Stimulated activated CD4-positive, alpha-beta T cell treated with anti-CD3 and anti-CD28 coated beads, Interleukin-12 subunit alpha, Interleukin-12 subunit beta, amount 100 ng/mL, for 4 hours (primary cell): ENCODE data around the gene ATXN1.
"Not testable (repeated sequence)": the region's sequence is repeated elsewhere in the genome, so short reads cannot be mapped to it uniquely, and the experiment has no call there.

ENCODE experiments used
- DNase-seq: peaks from one replicate; pipeline ENCODE4 v3.0.0-alpha.2; 2020

ATXN1 gene

DNA sequence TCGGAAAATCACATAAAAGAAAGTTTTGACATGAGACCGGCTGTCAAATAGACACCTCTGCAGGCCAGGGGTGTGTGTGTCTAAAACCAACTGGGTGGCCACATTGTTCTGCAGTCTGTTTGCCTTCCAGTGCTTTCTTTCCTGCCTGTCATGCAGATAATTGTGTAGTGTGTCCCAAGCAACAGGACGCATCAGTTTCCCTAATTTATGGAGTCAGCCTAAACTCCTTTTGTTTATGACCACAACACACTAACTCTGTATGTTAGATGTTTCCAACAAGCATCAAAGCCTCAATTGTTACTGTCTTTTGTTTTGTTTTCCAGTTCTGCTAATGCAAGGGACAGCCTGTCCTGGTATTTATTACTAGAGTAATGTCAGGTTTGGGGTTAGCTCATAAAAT is 205.7 kb downstream of the ATXN1 start:
- no peak for DNase-seq

DNA sequence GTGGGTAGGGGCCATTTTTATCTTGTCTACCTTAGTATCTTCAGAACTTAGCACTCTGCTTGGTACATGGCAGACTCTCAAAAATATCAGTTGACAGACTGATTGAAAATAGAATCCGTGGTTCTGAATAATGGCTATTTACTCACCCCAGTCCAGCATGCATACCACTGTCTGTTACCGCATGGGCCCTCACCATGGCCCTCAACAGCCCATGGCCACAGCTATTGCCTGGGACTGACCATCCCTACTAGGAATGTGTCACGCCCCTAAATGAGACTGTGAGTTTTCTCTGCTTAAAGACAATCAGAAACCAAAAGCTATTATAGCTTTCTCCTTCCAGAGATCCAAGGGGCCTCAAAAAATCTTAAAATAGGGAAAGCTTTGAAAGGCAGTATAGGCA is 207.7 kb downstream of the ATXN1 start:
- no peak for DNase-seq

DNA sequence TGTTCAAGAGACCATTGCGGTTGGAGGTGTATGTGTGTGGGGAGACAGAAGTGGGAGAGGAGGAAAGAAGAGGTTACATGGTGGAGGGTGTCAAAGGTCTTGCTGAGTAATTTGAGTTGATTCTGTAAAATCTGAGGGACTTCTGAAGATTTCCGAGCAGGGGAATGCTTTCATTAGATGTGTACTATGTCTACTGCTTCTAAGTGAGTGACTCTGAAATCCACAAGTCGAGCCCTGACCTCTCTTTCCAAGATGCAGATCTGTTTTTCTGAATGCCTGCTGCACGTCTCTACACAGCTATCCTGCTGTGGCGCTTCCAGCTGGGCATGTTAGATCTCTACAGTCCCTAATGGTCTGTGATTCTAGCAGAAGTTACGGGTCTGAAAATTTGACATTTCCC is 209.8 kb downstream of the ATXN1 start:
- no peak for DNase-seq

DNA sequence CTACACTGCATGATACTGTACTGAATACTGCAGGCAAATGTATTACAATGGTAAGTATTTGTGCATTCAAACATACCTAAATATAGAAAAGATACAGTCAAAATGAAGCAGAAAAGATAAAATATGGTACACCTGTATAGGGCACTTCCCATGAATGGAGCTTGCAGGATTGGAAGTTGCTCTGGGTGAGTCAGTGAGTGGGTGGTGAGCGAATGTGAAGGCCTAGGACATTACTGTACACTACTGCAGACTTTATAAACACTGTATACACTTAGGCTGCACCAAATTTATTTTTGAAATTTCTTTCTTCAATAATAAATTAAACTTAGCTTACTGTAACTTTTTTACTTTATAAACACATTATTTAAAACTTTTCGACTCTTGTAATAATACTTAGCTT is 213.1 kb downstream of the ATXN1 start:
- no peak for DNase-seq

DNA sequence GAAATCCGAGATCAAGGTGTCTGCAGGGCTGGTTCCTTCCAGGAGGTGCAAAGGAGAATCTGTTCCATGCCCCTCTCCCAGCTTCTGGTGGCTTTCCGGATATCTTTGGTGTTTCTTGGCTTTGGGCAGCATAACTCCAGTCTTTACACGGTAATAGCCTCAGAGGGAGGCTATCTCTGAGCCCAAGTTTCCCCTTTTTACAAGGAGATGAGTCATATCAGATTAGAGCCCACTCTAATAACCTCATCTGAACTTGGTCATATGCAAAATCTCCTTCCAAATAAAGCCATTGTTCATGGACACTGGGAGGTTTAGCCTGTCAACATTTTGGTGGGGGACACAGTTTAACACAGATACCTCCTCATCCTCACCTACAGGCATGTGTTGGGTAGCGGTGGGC is 213.7 kb downstream of the ATXN1 start:
- no peak for DNase-seq

DNA sequence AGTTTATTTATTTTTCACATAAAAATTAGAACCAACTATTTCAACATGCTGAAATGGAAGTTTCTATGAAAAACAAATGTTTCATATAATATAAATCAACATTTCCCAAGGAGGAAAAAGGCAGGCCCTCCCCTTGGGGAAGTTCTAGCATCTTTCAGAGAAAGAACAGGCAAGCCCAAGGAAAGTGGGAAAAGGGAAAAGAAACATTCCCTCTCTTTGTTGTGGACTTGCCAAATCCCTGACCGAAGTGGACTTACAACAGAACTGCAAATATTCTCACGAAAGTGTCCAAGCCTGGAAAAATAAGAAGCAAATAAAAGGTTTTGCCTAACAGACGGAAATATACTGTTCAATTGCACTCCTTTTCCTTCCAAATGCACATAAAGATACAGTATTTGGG is 214.4 kb downstream of the ATXN1 start:
- no peak for DNase-seq

DNA sequence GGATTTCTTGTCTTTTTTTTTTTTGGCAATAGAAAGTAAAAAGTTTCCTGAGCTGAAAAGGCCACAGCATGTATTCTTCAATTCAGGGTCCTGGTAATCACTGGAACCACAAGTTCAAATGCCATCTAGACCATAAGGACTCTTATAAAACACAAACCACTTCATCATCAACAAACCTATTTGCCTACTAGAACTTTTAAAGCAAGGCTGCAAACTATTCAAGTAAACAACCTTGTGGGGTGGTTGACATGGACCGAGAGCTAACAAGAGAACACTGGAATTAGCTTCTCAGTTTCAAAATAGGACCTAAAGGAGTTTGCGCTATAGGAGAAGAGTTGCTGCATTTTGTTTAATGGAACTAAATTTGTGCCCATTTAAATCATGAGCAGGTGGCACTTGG is 215.9 kb downstream of the ATXN1 start:
- DNase-seq, result no peak

DNA sequence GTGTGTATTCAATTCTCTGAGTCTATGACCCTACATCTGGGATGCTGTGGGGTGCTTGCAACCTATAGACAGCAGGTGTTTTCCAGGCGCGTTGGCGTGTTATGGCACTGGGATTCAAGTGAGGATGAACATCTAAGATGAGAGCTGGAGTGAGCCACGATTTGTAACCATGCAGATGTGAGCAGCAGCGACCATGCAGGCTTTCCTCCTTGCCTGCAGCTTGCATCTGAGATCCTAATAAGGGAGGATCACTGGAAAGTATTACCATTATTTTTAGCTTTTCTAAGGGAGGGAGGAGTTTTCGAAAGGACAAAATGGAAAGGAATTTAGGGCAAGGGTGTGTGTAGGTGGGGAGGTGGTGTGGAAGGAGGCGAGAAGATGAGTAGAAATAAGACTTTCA is 216.7 kb downstream of the ATXN1 start:
- DNase-seq, result no peak

DNA sequence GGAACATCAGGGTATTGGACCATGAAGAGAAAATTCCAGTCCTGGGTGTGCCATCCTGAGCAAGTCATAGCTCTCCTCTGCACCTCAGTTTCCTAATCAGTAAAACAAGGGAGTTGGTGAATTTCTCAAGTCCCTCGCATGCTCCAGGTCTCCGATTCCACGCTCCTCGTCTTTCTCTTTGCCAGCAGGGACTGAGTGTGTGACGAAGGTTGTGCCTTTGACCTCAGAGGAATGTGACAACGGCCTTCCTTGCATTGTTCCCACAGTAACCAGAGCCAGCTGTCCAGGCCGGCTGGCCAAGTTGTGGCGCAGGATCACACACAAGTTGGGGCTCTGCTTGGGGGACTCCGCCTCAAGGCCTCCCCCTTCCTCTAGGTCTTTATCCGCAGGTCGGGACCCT is 217.3 kb downstream of the ATXN1 start:
- DNase-seq, result no peak

DNA sequence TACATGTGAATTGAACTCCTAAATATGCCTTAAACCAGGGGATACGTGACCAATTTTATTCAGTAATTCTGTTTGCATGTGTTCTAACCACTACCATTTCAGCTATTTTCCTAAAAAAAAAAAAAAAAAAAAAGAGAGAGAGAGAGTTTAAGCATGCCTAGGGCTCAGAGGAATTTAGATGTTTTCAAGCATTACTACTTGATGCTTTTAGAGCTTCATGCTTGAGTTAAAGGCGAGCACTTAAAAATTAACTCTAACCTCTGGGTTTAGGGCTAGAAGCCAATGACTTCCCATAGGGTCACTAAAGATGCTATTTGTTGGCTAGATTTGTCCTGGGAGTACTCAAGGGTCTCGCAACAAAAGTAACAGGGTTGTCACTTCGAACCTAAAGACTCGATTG is 217.7 kb downstream of the ATXN1 start:
- DNase-seq, result no peak

DNA sequence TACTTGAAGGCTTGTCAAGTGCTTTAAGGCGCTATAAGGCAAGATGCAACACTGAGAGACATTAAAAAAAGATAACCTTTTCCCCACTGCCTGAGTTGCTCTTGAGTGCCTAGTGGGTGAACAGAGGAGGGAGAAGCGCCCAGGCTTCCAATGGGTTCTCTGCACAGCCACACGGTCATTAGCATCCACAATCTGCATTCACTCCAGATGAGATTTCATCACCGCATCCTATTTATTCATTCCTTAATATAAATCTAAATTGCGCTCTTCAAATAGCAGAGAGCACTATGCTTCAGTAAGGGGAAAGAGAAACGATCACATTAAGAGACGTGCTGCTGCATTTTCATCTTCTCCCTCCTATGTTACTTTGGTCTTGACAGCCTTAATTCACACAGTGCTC is 219.2 kb downstream of the ATXN1 start:
- DNase-seq, result no peak

DNA sequence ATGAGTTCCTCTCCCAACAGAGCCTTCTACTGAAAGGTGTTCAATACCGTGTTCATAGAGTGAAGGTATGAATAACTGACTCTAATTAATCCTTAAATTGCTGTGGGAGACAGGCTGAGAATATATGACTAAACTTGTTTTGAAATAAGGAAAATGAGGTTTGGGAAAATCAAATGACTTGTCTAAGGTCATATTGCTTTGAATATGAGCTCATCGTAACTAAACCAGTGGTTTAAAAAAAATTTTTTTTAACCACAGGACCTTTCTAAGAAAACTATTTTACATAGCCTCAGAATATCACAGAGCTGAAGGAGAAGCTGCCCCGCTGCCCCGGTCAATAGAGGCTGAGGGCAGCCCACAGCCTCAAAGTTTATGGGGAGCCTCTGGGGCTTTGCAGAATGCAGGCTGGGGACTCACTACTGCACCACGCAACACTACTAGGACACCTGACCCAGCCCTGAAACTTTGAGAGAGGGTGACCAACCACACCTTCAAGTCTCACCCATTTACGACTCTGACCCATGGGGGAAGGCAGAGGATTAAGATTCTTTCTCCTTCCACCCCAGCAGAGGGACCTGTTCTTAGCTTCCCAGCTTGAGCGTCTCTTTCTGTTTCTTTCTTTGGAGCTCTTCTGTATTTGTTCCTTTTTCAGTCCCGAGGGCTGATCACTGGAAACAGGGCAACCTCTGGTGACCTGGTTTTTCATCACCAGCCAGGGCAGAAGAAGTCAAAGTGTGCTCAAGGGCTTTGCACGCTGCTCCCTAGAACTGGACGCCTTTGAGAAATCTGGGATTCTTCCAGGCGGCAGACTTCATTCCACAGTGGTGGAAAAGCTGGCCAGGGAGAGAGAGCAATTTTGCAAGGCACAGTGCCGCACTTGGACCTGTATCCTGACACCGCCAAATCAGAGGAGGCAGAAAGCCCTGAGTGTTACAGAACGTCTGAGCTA is 220.2 kb downstream of the ATXN1 start:
- DNase-seq, result no peak

DNA sequence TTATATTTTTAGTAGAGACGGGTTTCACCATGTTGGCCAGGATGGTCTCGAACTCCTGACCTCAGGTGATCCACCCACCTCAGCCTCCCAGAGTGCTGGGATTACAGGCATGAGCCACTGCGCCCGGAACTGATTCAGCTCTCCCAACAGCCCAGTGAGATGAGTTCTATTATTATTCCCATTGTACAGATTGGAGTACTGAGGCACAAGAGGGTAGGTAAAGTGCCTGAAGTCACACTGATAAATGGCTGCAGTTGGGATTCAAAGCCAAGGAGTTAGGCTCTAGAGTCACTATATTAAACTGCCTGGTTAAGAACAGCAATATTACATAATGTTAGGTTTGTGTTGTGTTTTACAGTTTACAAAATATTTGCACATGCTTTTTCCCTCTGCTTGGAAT is 220.9 kb downstream of the ATXN1 start:
- not testable (repeated sequence) for DNase-seq

DNA sequence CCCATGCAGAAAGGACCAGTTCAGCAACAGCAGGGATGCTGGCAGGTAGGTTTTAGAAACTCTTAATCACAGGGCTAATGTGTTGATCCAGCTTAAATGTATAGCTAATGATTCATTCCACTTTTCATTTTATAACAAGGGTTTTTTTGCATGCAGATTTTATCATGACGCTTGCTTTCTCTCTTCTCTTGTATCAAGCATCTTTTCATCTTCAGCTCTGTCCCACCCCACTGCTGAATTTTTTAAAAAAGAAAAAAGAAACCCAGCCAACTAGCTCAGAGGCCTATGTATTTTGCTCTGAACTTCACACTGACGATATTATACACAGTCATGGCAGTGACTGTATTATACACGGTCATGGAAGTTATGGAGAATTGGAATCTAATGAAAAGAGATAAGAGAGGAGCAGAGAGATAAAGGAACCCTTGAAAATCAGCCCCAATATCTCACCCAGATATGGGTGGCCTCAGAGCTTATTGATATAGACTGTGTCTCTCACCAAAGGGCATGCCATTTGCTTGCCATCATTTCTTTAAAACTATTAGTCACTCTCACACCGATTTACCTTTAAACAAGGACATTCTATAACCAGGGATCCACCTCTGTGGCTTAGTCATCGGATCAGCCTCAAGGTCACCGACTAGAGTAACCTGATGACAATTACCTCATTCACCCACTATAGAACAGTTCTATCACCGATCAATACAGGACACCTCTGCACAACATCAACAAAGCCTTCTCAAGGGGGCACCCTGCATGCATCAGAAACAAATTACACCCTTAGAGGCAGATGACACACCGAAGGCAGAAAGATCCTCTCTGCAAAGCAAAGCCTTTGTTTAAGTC is 222.0 kb downstream of the ATXN1 start:
- no peak for DNase-seq

DNA sequence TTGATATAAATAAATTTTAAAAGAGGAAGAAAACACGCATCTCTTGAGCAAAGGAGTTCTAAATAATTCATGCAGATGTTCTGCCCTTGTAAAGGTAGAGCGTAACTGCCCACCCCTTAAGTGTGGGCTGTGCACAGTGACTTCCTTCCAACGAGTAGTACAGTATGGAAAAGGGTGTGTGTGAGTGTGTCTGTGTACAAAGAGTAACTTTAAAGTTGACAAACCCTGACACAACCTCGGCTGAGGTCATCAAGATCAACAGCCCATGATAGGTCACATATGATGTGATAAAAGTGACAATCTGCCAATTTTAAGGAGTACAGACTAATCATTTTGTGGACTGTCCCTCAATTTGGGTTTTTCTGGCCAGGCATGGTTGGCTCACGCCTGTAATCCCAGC is 225.7 kb downstream of the ATXN1 start:
- no peak for DNase-seq

DNA sequence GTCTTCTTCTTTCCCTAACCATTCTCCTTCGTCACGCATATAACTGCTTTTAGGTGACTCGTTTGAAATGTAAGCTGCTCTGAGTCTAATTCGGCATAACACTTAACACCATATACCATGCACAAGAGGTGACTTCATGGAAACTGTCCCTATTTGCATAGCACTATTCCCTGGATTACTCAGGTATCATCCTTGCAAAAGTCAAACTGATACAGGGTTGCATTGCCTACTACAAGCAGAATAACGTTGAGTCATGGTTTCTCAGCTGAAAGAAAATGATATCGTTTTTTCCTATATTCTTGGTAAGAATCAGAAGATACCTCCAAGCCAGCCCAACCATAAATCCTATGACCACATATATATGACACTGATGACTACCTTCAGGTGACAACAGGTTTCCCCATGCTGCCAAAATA is 227.5 kb downstream of the ATXN1 start:
- no peak for DNase-seq

DNA sequence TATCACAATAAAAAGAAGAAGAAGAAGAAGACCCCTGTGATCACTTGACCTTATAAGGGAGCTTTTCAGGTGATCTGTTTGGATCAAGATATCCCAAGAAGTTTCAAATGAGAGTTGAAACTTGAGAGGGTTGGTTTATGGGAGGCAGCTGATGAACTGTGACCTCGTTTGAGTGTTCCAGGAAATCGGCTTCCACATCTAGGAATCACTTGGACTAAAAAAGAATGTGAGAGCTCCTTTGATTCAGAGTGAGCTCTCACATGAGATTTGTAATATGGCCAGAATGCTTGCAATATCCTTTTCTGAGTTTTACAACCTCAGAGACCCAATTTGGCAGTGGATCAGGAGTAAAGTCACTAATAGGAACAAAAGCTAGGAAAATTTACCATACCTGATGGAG is 228.1 kb downstream of the ATXN1 start:
- DNase-seq, result no peak

DNA sequence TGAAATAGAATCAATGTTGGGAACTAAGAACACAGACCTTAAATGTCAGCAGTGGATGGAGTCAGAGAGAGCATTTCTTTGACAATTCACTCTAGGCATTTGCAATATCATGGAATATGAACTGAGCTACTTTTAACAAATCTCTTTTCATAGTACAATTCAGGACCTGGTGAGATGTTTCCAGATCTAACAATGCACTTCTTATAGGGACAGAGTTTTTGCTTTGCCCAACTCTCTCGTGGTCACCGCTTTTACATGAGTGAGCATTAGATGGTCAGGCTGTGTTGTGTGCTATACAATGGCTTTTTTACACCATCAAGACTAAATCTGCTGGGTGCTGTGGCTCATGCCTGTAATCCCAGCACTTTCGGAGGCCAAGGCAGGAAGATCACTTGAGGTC is 233.6 kb downstream of the ATXN1 start:
- DNase-seq, result no peak

DNA sequence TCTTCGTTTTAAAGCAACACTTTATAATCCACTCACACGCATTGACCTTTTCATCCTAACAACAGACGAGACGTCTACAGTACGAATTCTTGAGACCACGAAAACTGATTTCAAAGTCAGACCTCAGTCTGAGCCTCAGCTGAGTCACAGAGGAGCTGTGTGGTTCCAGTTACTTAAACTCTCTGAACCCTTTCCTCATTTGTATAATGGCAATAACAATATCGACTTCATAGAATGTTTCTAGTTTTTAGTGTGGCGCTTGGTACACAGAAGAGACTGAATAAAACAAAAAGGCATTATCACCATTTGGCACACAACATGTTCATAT is 236.9 kb downstream of the ATXN1 start:
- no peak for DNase-seq

DNA sequence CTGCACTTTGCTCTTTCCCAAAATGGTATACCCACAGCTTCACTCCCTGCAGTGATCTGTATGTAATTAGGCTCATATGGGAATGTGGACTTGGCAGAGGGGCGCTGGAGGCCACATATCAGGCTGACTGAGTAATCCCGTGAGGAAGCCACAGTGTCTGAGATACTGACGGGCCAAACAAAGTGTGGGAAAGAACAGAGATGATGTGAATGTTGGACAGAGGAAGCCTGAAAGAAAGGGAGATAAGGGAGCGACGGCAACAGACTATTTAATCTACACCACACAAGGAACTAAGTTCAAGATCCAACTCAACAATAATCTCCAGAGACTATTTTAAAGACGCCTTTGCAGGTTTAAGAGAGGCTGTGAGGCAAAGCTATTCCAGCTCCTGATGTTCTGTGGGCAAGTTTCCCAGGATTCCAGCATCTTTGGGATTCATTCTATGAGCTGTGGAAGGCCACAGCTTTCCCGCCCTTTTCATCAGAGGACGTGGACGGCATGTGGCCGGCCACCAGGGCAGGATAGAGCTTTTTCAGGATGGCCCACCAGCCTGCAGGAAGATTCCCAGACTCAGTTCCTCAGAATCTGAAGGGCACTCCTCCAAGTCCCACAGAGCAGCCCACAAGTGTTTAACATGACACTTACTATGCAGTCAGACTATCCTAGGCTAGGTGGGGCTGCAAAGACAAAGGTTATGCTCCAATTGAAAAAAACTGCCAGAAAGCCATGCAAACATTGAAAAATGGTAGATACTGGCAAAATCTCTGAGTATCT is 237.5 kb downstream of the ATXN1 start:
- DNase-seq, result no peak

DNA sequence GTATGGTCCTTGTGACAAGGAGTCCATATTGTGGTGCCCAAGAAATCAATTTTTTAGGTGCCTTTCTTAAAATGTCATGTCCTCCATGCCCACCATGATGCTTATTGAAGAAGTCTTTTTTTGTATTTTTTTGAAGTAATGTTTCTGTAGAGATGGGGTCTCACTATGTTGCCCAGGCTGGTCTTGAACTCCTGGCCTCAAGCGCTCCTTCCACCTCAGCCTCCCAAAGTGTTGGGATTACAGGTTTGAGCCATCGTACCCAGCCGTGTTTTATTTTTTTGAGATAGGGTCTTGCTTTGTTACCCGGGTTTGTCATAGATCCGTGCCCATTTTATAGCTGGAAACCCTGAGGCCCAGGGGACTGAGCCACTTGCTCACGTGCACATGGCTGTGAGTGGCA is 238.3 kb downstream of the ATXN1 start:
- no peak for DNase-seq

DNA sequence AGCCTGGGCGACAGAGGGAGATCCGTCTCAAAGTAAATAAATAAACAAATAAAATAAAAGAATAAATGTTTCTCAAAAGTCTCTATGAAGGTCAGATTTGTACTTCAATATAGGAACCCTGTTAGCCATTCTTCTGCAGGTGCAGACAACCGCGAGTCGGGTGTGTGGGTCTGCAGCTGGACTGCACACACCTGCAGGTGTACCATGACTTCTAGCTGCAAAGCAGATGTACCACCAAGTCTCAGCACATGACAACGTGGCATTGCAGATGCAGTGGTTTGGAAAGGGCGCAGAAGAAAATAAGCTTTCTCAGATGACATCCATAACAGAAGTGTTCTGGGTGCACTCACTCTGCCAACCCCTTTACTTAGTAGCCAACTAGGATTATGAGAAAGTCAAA is 239.7 kb downstream of the ATXN1 start:
- DNase-seq, result no peak
